ENCODE results near the gene RNF141.

RNF141 gene

DNA sequence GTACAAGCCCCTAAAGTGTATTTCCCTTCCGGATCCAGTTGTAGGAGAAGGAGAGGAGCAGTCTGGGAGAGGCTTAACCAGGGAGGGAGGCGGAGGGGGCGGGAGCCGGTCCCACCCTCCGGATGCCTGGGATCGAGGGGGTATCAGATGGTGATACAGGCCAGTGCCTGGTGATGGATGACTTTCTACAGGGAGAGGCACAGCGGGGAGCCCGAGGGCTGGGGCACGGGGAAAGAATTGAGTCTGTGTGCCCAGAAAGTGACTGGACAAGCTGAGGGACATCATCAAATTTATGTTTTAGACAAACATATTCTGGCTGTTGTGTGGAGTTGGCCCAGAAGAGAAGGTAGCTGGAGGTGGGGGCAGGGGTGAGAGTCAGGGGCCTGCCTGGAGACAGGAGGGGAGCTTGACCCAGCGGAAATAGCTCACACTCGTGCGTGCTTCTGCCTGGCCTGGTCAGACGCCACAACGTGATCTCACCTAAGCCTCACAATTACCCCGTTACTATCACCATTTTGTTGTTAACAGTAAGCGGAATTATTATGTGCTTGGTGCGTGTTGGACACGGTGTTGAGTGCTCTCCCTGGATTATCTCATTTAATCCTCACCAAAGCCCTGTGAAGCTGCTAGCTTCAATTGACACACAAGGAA lies 43.5 kb downstream of the RNF141 start:
- DNase-seq, result no peak

DNA sequence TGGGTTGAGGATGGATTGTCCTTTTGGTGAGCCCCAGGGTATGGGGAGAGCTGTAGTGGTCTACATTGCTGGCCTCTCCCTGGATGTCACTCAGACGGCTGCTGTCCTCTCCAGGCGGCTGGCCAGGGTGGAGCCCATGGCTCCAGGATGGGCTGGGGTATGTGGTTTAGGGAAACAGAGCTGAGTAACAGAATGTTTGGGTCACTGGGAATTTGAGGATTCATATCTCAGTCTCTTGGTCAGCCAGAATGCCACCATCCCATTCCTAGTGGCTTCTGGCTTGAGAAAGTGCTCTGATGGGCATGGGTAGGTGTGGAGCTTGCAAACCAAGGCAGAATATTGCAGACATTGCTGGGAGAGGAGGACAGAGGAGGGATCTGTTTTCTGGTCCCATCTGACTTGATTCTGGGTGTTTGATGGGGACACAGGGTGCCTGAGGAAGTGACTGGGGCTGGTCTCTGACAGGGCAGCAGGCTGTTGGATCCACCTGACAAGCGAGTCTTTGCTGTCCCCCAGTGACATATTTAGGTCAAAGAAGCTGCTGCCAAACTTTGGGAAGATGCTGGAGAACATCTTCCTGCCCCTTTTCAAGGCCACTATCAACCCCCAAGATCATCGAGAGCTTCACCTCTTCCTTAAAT lies 44.6 kb downstream of the RNF141 start:
- no peak for DNase-seq

DNA sequence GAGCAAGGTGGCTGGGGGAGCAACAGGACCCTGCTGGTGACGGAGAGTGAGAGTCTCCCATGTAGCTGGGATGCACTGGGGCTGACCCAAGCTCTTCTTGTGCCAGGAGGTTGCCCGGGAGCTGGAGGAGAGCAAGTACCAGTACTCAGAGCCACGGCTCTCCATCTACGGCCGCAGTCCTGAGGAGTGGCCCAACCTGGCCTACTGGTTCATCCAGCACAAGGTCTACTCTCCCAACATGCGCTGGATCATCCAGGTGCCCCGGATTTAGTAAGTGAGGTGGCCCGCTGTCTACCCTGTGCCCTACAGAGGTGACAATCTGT lies 45.6 kb downstream of the RNF141 start:
- DNase-seq, result no peak

DNA sequence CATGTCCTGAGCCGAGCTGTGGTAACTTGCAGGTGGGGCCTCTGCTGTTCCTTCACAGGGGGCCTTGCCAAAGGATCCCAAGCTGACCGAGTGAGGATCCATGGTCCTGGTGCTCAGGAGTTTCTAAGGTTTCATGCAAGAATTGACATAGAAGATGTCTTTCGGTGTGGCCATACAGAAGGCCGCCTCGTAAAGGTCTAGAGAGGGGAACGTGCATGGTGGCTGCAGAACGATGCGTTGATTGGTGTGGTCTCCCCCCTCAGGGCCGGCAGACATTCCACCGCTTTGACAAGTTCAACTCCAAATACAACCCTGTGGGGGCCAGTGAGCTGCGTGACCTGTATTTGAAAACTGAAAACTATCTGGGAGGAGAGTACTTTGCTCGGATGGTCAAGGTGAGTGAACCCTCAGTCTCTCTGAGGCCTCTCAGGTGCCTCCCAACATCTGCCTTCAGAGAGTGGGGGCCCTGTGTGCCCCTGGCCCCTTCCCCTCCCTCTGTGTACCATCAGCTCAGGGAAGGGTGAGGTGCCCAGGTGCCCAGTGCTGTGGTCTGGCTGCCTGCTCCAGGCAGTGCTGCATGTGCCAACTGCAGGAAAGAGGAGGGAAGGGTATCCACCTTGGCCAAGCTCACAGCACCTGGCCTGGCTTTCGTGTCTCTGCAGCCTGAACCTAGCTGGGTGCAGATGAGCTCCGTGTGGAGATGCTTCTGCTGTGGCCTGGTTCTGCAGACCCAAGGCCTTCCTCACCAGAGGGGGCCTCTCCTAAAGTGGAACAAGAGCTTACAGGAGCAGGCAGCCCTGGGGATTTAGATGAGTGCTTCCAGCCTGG lies 46.1 kb downstream of the RNF141 start:
- DNase-seq, result no peak

DNA sequence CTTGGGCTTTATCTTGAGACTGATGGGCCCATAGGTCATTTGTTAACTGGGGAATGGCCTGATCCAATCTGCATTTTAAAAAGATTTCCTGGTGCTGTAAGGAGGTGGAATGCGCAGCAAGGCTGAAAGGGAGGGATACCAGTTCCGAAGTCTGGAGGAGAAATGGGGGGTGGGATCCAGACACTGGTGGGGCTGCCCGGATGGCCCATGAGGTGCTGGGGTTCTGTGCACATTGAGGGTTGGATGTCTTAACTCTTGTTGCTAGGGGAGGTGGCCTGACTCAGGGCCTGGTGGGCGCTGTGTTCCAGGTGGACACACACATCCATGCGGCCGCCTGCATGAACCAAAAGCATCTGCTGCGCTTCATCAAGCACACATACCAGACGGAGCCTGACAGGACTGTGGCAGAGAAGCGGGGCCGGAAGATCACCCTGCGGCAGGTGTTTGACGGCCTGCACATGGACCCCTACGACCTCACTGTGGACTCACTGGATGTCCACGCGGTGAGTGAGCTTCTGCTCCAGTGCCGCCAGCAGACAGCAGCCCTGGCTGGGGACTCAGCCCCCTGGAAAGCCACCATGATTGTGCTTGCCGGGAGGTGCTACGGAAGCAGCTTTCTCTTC lies 47.8 kb downstream of the RNF141 start:
- DNase-seq, result no peak

- DNase-seq, result no peak
These were observed 48.9 kb downstream of the RNF141 start for GRCh38 chr11:10492084-10492483.

GRCh38 chr11:10490398-10491241 lies 50.4 kb downstream of the RNF141 start:
- DNase-seq, result peak; percentile 88

DNA sequence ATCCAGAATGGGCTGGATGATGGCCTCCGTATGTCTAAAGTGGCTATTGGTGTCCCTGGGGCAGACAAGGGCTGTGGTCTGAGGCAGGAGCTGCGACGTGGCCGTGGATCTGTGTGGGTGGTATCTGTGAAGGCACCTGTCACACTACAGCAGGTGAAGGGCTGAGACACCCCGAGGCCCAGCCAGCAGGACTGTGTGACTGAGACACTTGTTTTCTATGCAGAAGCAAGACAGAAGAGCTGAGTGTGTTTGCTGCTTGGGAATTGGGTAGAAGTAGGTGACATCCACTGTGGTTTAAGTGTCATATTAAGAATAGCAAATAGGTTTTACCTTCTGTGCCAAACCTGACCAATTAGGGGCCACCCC lies 51.0 kb downstream of the RNF141 start:
- DNase-seq, result no peak

DNA sequence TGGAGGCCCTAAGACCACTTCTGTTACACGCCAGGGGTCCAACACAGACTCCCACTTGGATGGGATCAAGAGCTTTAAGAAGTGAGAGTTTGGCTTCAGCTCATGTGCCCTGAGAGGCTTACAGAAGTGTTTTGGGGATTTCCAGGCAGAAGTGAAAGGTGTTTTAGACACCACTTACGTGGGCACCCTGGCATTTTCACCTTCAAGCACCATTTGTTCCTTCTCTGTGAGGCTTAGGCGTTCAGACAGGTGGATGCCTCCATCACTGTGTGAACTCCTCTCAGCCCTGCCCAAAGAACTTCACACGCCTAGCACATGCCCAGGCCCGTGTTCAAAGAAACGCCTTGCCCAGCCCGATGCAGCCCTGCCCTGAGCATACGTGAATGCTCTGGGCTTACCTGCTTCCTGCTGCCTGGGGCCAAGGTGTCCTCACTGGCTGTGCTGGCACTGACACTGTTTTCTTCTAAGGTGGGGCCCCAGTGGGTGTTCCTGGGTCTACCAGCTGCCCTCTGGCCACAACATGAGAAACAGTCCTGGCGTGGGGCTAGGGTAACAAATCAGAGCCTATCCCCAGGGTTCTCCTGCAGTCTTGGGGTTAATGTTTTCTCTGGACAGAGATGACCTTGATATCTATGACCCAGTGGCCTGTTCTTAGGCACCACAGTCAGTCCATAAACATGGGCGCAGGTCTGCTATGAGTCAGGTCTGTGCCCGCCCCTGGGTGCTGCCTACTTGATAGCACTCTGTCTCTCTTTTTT lies 51.9 kb downstream of the RNF141 start:
- DNase-seq, result no peak

GRCh38 chr11:10488121-10488933 lies 52.7 kb downstream of the RNF141 start:
- DNase-seq, result no peak

DNA sequence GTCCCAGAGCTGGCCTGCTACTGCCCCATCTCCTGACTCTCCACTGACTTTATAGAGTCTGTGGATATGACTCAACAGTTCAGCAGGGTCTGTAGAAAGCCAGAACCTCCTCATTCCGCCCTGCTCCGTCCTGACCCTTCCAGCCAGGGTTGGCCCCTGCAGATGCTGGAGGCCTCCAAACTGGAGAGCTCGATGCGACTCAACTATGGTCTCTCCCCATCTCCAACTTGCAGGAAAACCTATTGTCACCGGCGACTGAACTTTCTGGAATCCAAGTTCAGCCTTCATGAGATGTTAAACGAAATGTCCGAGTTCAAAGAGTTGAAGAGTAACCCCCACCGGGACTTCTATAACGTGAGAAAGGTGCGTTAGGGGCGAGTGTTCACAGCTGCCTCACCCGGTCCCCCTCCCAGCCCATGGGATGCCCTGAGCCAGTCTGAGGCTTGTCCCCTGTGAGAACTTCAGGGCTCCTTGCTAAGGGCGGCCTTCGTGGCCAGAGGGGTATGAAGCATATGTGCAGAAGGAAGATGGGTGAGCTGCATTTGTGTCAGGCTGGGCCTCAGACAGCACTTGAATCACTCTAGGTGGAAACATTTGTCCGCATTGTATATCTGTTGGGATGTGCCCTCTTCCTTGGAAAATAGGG lies 53.9 kb downstream of the RNF141 start:
- DNase-seq, result no peak

GRCh38 chr11:10486161-10486840 lies 54.7 kb downstream of the RNF141 start:
- no peak for DNase-seq

- DNase-seq, result no peak
These were observed 55.3 kb downstream of the RNF141 start for GRCh38 chr11:10485646-10486045.

GRCh38 chr11:10484461-10485180 lies 56.4 kb downstream of the RNF141 start:
- no peak for DNase-seq

DNA sequence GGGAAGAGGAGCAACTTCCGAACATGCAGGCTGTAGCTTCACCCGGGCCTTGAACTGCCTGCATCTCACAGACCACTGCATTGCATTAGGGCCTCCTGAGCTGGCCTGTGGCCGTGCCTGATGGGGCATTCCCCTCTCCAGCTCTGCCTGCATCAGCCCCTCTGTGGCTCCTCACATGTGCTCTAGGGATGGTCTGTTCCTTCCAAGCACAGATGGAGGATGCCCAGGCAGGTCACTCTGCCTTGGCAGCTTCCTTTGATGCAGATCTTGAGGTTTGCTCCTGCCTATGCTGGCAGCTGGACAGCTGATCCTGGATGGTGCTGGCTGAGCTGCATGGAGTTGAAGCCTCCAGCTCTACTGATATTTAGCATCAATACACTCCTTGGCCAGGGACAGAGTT lies 57.4 kb downstream of the RNF141 start:
- no peak for DNase-seq

GRCh38 chr11:10483174-10483573 lies 57.8 kb downstream of the RNF141 start:
- DNase-seq, result no peak

DNA sequence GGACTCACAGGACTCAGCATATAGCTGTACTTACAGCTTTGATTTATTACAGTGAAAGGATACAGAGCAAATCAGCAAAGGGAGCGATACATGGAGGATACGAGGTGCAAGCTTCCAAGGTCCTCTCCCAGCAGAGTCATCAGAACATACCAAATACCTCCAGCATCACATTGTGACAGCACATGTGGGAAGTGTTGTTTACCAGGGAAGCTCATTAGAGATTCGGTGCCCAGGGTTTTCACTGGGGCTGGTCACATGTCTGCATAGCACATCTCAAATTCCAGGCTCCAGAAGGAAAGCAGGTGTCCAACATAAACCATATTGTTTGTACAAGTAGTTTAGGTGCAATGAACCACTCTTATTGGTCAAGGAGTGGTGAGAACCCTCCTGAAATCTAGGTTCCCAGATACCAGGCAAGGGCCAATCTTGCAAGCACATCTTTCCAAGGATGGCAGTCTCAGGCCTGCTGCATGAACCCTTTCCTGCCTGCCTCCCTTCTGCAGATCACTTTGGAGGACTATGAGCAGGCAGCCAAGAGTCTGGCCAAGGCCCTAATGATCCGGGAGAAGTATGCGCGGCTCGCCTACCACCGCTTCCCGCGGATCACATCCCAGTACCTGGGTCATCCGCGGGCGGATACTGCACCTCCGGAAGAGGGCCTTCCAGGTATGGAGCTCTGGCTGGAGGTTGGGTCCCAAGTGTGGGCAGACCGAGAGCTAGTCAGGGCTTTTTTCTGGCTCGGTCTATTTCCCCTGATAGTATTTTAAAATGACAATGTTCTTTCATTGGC lies 59.2 kb downstream of the RNF141 start:
- DNase-seq, result no peak

DNA sequence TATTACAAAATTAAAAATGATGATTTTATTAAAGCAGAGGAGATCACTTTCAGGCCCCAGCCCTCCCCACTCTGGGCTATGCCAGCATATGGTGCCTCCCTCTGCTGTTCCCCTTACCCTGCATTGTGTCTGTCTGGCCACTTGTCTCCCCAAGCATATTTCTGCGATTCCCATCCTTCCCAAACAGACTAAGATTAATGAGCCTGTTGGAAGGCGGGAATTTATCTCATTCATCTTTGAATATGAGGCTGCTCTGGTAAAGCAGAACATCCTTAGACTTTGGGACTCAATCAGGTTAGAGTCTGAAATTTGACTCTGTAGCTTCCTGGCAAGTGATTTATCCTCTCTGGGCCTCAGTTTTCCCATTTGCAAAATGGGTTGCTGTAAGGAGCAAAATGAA lies 60.2 kb downstream of the RNF141 start:
- DNase-seq, result no peak

DNA sequence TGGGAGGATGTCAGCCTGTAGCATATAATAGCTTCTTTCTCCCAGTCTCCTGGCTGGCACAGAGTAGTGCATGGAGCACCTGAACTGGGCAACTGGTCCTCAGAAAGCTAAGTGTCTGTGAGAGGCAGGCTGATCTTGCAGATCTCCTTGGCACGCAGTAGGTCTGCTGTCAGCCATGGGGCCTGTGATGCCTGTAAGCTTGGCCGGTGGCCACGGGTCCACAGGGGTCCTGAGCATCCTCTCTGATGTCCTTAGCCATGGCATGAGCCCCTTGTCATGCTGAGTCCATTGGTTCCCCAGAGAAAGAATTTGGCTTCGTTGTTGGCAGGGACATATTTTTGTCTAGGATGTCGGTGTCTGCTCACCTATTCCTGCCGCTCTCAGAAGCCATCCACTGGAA lies 61.0 kb downstream of the RNF141 start:
- no peak for DNase-seq

All from fibroblast of upper back skin (primary cell).